Epidermal melanocyte (primary cell): ENCODE measurements around the gene TXNDC11.

Experiments
- DNase-seq: peaks from one replicate; pipeline ENCODE4 v3.0.0; 2011; ENCODE audit warnings: low spot score; ENCODE audit not compliant: insufficient read length

The TXNDC11 gene

GRCh38 chr16:11750056-11750455, 7.4 kb upstream of the TXNDC11 start:
- DNase-seq, result no peak

- no peak for DNase-seq
Observed at GRCh38 chr16:11748404-11749254, 6.0 kb upstream of the TXNDC11 start.

GRCh38 chr16:11747949-11748403, 5.3 kb upstream of the TXNDC11 start:
- DNase-seq, result no peak

- DNase-seq, result no peak
Observed at GRCh38 chr16:11744075-11744470, 1.4 kb upstream of the TXNDC11 start.

GRCh38 chr16:11743308-11744074, 834 bp upstream of the TXNDC11 start:
- no peak for DNase-seq

GRCh38 chr16:11742093-11742535, 543 bp downstream of the TXNDC11 start:
- no peak for DNase-seq

- no peak for DNase-seq
Observed at GRCh38 chr16:11740567-11740966, 2.1 kb downstream of the TXNDC11 start.

- DNase-seq, result no peak
Observed at GRCh38 chr16:11738742-11739544, 3.7 kb downstream of the TXNDC11 start.

- no peak for DNase-seq
Observed at GRCh38 chr16:11737713-11738112, 4.9 kb downstream of the TXNDC11 start.

GRCh38 chr16:11736903-11737302, 5.8 kb downstream of the TXNDC11 start:
- DNase-seq, result no peak

GRCh38 chr16:11735787-11736186, 6.9 kb downstream of the TXNDC11 start:
- no peak for DNase-seq

GRCh38 chr16:11734653-11735043, 8.0 kb downstream of the TXNDC11 start:
- no peak for DNase-seq

- DNase-seq, result no peak
Observed at GRCh38 chr16:11734025-11734652, 8.5 kb downstream of the TXNDC11 start.

GRCh38 chr16:11731222-11731621, 11.4 kb downstream of the TXNDC11 start:
- no peak for DNase-seq

- DNase-seq, result no peak
Observed at GRCh38 chr16:11729787-11730186, 12.9 kb downstream of the TXNDC11 start.

GRCh38 chr16:11727796-11728543, 14.7 kb downstream of the TXNDC11 start:
- no peak for DNase-seq

- DNase-seq, result no peak
Observed at GRCh38 chr16:11726008-11726407, 16.6 kb downstream of the TXNDC11 start.

GRCh38 chr16:11725457-11725856, 17.2 kb downstream of the TXNDC11 start:
- no peak for DNase-seq

GRCh38 chr16:11722468-11722808, 20.2 kb downstream of the TXNDC11 start:
- DNase-seq, result no peak

- no peak for DNase-seq
Observed at GRCh38 chr16:11721781-11722467, 20.7 kb downstream of the TXNDC11 start.
